ENCODE measurements around the gene KDM4C. TPM values are rescaled to one million over a fixed set of nuclear protein-coding genes. Genes with fewer than 3 reads are reported as not detected.

Gene KDM4C
- total RNA-seq (2021; ENCODE audit: unreplicated experiment) (7.1 TPM), Bru-seq, nascent RNA (percentile 57 among the genes with signal in this experiment), BruChase-seq, experiment 1, labeled RNA remaining after a 2-hour chase (percentile 47 among the genes with signal in this experiment), BruChase-seq, experiment 2, labeled RNA remaining after a 6-hour chase (percentile 47 among the genes with signal in this experiment)
- 3.5 TPM for polyA plus RNA-seq (2012; ENCODE audit: insufficient read length)
- long read RNA-seq, full-length matches to known transcripts, result 9 of 19 reads
- long read RNA-seq, partial matches to known transcripts, result 2 of 19 reads
- long read RNA-seq, other reads (novel, unspliced or antisense), result 8 of 19 reads

GRCh38 chr9:6757456-6758247, at the start of gene KDM4C:
KDM4C (plus strand) TSS chr9:6757973; CDS start chr9:6792989, 35,016 bp downstream.
- BruUV-seq (replicated peaks), result TSS peak; percentile 89
- CTCF ChIA-PET, result no interaction called here
- peak; percentile 62 for TF ChIP-seq POLR2AphosphoS5 (IDR thresholded peaks at IDR 0.05; ENCODE audit: low read depth, low read length)
- TF ChIP-seq, protein P1, sequence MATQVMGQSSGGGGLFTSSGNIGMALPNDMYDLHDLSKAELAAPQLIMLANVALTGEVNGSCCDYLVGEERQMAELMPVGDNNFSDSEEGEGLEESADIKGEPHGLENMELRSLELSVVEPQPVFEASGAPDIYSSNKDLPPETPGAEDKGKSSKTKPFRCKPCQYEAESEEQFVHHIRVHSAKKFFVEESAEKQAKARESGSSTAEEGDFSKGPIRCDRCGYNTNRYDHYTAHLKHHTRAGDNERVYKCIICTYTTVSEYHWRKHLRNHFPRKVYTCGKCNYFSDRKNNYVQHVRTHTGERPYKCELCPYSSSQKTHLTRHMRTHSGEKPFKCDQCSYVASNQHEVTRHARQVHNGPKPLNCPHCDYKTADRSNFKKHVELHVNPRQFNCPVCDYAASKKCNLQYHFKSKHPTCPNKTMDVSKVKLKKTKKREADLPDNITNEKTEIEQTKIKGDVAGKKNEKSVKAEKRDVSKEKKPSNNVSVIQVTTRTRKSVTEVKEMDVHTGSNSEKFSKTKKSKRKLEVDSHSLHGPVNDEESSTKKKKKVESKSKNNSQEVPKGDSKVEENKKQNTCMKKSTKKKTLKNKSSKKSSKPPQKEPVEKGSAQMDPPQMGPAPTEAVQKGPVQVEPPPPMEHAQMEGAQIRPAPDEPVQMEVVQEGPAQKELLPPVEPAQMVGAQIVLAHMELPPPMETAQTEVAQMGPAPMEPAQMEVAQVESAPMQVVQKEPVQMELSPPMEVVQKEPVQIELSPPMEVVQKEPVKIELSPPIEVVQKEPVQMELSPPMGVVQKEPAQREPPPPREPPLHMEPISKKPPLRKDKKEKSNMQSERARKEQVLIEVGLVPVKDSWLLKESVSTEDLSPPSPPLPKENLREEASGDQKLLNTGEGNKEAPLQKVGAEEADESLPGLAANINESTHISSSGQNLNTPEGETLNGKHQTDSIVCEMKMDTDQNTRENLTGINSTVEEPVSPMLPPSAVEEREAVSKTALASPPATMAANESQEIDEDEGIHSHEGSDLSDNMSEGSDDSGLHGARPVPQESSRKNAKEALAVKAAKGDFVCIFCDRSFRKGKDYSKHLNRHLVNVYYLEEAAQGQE (IDR thresholded peaks at IDR 0.05; ENCODE audit: insufficient read depth in 1 of 2, low read depth in 2 of 2, low read length in 1 of 2), result no peak
- TF ChIP-seq SIN3A (IDR thresholded peaks at IDR 0.05; ENCODE audit: borderline replicate concordance, insufficient read depth, low read depth, low read length), result no peak
- Histone ChIP-seq H3K27ac (ENCODE audit: low read length) (peak within 1 kb of the TSS; percentile 68), H3K36me3 (ENCODE audit: control insufficient read depth, insufficient read depth, low read length) (peaks cover 5% of the 10 kb centered on the region; the same call in 1 of the 2 replicates), H3K27me3 (ENCODE audit: control insufficient read depth, insufficient read depth, low read length) (no peaks in the 10 kb centered on the region), H3K4me1 (ENCODE audit: control insufficient read depth, insufficient read depth, low read length) (no peaks in the 10 kb centered on the region), H3K9me3 (ENCODE audit: control insufficient read depth, insufficient read depth, low read depth, low read length) (no peaks in the 10 kb centered on the region), H3K4me3 (ENCODE audit: low read depth in 2 of 2, low read length in 2 of 2) (peak within 1 kb of the TSS; percentile 59 to 64)
- intact Hi-C loops (cut with micrococcal nuclease; ENCODE audit: unreplicated experiment) (no loop called here), in situ Hi-C loops (cut with HindIII; ENCODE audit: low pct_unique_long_range_greater_than_20kb, low sequenced_read_pairs) (no loop called here)
- POLR2A ChIA-PET, result no interaction called here
- DNase-seq (ENCODE audit: low read depth, low spot score) (peak; percentile 61), ATAC-seq (peak; percentile 95)

DNA sequence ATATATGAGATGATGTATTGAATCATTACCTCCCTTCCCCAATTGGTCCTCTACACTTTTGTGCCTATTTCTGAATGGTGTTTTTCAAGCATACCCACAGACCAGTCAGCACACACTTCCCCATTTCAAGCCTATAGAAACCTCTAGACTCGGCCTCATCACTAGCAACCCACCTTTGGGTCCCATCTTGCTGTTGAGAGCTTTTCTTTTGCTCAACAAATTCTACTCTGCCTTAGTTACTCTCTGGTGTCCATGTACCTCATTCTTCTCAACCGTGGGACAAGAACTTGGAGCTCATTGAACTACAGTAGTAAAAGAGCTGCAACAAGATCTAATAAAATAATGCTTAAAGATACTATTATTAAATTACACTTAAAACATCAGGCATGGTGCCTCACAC, 49.0 kb upstream of the KDM4C start:
- CTCF ChIA-PET, result no interaction called here
- Histone ChIP-seq H3K9me3 (ENCODE audit: control insufficient read depth, insufficient read depth, low read depth, low read length) (no peaks in the 10 kb centered on the region), H3K27me3 (ENCODE audit: control insufficient read depth, insufficient read depth, low read length) (no peaks in the 10 kb centered on the region), H3K4me3 (ENCODE audit: low read depth in 2 of 2, low read length in 2 of 2) (no peak overlapping the region), H3K36me3 (ENCODE audit: control insufficient read depth, insufficient read depth, low read length) (no peaks in the 10 kb centered on the region), H3K4me1 (ENCODE audit: control insufficient read depth, insufficient read depth, low read length) (no peaks in the 10 kb centered on the region), H3K27ac (ENCODE audit: low read length) (no peak overlapping the region)
- ATAC-seq (no peak), DNase-seq (ENCODE audit: low read depth, low spot score) (no peak)
- in situ Hi-C loops (cut with HindIII; ENCODE audit: low pct_unique_long_range_greater_than_20kb, low sequenced_read_pairs) (no loop called here), intact Hi-C loops (cut with micrococcal nuclease; ENCODE audit: unreplicated experiment) (no loop called here)
- TF ChIP-seq TCF7L2 (IDR thresholded peaks at IDR 0.05; ENCODE audit: low read depth, low read length) (no peak), SIN3A (IDR thresholded peaks at IDR 0.05; ENCODE audit: borderline replicate concordance, insufficient read depth, low read depth, low read length) (no peak), POLR2AphosphoS5 (IDR thresholded peaks at IDR 0.05; ENCODE audit: low read depth, low read length) (no peak)
- TF ChIP-seq, protein P1 (IDR thresholded peaks at IDR 0.05; ENCODE audit: insufficient read depth in 1 of 2, low read depth in 2 of 2, low read length in 1 of 2), result no peak
- TF ChIP-seq, protein P2, sequence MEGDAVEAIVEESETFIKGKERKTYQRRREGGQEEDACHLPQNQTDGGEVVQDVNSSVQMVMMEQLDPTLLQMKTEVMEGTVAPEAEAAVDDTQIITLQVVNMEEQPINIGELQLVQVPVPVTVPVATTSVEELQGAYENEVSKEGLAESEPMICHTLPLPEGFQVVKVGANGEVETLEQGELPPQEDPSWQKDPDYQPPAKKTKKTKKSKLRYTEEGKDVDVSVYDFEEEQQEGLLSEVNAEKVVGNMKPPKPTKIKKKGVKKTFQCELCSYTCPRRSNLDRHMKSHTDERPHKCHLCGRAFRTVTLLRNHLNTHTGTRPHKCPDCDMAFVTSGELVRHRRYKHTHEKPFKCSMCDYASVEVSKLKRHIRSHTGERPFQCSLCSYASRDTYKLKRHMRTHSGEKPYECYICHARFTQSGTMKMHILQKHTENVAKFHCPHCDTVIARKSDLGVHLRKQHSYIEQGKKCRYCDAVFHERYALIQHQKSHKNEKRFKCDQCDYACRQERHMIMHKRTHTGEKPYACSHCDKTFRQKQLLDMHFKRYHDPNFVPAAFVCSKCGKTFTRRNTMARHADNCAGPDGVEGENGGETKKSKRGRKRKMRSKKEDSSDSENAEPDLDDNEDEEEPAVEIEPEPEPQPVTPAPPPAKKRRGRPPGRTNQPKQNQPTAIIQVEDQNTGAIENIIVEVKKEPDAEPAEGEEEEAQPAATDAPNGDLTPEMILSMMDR (IDR thresholded peaks at IDR 0.05), result no peak
- POLR2A ChIA-PET, result interaction anchor here (0.6 kb wide), 1 partner anchor 21 kb away, joined by 9 read pairs; no protein-coding TSS in a partner anchor
- BruUV-seq (replicated peaks), result no TSS peak
